Measurements from ENCODE around the gene DOCK8.
"Not testable (repeated sequence)": the region's sequence is repeated elsewhere in the genome, so short reads cannot be mapped to it uniquely, and the experiment has no call there.

Gene DOCK8

DNA sequence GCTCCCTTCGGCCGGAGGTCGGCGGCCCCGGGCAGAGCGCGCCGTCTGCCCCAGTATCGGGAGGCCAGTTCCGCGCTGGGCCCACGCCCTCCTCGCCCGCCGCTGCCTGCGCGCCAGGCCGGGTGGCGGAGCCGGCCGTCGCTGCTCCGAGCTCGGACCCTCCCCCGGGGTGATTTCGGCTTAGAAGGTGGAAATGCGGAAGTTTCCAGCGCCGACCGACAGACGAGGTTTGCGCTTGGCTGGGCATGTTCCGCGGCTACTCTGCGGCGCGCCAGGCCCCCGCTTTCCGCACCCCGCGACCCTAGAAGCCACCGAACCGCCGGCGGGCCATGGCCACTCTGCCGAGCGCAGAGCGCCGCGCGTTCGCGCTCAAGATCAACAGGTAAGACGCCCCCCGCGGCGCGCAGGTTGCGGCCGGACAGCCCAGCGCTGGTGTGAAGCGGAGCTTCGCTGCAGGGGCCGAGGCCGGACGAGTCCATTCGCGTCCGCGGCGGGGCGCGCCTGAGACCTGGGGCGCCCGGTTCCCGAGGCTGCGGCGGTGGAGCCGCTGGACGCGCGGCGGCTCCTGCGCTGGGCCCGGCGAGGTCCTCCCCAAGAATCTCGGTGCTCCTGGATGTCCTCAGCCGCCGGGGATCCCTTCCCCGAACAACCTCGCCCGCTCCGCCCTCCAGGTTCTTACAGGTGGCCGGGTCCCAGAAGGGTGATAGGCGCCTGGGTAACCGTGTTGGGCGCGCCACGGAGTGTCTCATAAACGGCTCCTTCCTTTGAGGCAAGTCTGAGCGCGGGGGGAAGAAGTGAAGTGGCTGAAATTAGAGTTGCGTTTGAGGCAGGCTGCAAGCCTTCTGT lies at the start of gene DOCK8:
Gene DOCK8, plus strand, starts transcription at position 218 of the 846 bp plus-strand sequence. Its CDS starts 112 bp downstream, at position 330.
- TF ChIP-seq, protein P1, sequence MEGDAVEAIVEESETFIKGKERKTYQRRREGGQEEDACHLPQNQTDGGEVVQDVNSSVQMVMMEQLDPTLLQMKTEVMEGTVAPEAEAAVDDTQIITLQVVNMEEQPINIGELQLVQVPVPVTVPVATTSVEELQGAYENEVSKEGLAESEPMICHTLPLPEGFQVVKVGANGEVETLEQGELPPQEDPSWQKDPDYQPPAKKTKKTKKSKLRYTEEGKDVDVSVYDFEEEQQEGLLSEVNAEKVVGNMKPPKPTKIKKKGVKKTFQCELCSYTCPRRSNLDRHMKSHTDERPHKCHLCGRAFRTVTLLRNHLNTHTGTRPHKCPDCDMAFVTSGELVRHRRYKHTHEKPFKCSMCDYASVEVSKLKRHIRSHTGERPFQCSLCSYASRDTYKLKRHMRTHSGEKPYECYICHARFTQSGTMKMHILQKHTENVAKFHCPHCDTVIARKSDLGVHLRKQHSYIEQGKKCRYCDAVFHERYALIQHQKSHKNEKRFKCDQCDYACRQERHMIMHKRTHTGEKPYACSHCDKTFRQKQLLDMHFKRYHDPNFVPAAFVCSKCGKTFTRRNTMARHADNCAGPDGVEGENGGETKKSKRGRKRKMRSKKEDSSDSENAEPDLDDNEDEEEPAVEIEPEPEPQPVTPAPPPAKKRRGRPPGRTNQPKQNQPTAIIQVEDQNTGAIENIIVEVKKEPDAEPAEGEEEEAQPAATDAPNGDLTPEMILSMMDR (IDR thresholded peaks at IDR 0.05; ENCODE audit: unreplicated experiment in 3 of 3): peak in 2 of 3 experiments; percentile 18 to 43
- Mint-ChIP-seq H3K4me3 (peak within 1 kb of the TSS; percentile 75 to 80 (median 77)), H3K9me3 (no peaks in the 10 kb centered on the region), H3K27me3 (ENCODE audit: low read depth) (peaks cover 45% of the 10 kb centered on the region), H3K4me1 (peaks cover 4% of the 10 kb centered on the region), H3K36me3 (ENCODE audit: low read depth) (no peaks in the 10 kb centered on the region), H3K27ac (peak within 1 kb of the TSS; percentile 48 to 91 (median 57))

DNA sequence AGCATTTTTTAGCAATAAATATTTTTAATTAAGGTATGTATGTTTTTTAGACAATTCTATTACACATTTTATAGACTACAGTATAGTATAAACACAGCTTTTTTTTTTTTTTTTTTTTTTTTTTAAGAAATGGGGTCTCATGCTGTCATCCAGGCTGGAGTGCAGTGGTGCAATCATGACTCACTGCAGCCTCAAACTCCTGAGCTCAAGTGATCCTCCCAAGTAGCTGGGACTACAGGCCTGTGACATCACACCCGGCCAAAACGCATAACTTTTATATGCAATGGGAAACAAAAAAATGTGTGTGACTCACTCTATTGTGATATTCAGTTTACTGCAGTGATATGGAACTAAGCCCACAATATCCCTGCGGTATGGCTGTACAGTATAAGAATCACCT lies 44.9 kb upstream of the DOCK8 start:
- H3K27ac Mint-ChIP-seq; H3K27me3 Mint-ChIP-seq (ENCODE audit: low read depth); H3K9me3 Mint-ChIP-seq; H3K36me3 Mint-ChIP-seq (ENCODE audit: low read depth); H3K4me3 Mint-ChIP-seq; H3K4me1 Mint-ChIP-seq: not testable (repeated sequence)

DNA sequence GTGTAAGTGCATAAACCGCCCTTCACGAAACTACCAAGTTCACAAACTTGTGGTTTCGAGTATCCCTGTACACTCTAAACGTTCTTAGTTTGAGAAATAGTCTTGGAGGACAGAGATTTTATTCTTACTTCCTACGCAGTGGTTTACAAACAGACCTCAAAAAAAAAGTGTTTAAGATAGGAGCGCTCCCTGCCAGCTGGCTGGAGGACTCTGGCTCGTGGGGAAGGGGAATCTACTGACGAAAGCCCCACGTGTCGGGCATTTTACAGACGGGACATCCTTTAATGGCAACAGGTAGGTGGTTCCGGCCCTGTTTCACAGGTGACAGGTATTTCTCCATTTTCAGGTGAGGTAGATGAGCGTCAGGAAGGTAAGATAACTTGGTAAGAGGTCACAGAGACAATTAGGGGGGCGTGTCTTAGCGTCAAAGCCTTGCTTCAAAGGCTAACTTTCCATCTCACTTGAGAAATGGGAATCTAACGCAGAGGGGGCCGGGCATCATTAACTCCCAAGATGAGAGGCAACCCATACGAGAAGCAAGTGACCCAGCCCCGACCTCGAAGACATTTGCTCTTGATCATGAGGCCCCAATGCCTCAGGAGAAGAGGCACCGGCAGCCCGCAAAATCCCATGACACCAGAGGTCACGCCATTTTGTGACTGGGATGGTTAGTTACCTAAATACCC lies 36.4 kb upstream of the DOCK8 start:
- H3K27ac Mint-ChIP-seq: peak overlapping the region in 1 of 3 experiments; percentile 46
- not testable (repeated sequence) for H3K9me3 Mint-ChIP-seq; H3K4me1 Mint-ChIP-seq; H3K27me3 Mint-ChIP-seq (ENCODE audit: low read depth); H3K36me3 Mint-ChIP-seq (ENCODE audit: low read depth)
- H3K4me3 Mint-ChIP-seq: peak overlapping the region; percentile 83 to 89 (median 83)

DNA sequence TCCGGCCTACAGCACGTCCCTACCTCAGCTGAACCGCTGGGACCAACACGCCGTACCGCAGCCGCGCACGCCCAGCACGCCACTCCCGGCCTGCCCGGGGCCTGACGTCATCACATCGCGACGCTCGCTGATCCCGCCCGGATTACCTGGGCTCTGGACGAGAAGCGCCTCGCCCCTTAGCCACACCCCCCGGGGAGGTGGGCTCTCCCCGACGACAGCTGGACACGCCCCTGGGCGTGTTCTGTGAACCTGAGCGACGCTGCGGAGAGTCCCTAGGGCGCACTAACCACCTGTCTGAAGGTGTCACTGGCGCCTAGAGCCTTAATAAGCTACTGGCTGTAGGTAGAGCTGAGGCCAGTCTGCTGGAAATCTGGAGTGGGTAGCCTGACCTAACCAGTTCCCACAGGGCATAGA lies 35.7 kb upstream of the DOCK8 start, which contains the start of gene ZNG1A:
Gene ZNG1A, minus strand, starts transcription at position 87 of the 414 bp plus-strand sequence. CDS start 87 bp downstream, outside the sequence.
- H3K36me3 Mint-ChIP-seq (ENCODE audit: low read depth); H3K27me3 Mint-ChIP-seq (ENCODE audit: low read depth); H3K9me3 Mint-ChIP-seq; H3K4me1 Mint-ChIP-seq: not testable (repeated sequence)
- Mint-ChIP-seq H3K27ac (peak within 1 kb of the TSS in 1 of 3 experiments; percentile 46), H3K4me3 (peak within 1 kb of the TSS; percentile 83 to 89 (median 83))

DNA sequence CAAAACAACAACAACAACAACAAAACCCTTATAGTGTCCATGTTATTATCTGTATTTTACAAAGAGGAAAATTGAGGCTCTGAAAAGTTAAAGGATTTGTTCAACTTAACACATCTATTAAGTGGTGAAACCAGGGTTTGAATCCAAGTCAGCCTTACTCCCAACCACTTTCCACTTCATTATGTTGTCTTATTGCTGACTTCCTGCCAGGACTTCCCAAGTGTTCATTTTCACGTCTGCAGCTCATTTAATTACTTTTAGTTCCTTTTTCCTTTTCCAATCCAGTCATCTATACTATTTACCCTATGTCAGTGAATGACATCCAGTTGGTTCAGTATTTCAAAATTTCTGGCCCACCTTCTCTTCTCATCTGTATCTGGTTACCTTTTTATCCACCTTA lies 15.1 kb upstream of the DOCK8 start:
- not testable (repeated sequence) for H3K27ac Mint-ChIP-seq; H3K4me1 Mint-ChIP-seq; H3K36me3 Mint-ChIP-seq (ENCODE audit: low read depth); H3K9me3 Mint-ChIP-seq; H3K4me3 Mint-ChIP-seq; H3K27me3 Mint-ChIP-seq (ENCODE audit: low read depth)

DNA sequence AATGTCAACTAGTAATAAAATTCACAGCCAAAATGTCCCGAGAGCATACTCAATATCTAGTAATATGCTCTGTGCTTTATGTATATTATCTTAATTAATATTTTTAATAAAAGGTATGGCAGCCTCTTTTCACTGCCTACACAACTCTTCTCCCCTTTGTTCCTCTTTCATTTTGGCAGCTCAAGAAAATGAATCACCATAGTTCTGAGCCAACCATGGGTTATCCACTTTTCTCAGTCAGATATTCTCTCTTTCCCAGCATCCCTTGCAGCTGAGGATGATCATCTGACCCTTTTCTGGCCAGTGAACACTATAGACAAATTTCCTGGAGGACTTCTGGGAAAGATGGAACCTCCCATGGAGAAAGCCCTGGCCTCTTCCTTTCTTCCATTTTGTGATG lies 8.2 kb upstream of the DOCK8 start:
- Mint-ChIP-seq H3K27me3 (ENCODE audit: low read depth) (peaks cover 16% of the 10 kb centered on the region), H3K9me3 (no peaks in the 10 kb centered on the region), H3K36me3 (ENCODE audit: low read depth) (no peaks in the 10 kb centered on the region), H3K4me1 (no peaks in the 10 kb centered on the region), H3K4me3 (no peak overlapping the region), H3K27ac (no peak overlapping the region)
- TF ChIP-seq, protein P1 (IDR thresholded peaks at IDR 0.05; ENCODE audit: unreplicated experiment in 3 of 3): no peak

DNA sequence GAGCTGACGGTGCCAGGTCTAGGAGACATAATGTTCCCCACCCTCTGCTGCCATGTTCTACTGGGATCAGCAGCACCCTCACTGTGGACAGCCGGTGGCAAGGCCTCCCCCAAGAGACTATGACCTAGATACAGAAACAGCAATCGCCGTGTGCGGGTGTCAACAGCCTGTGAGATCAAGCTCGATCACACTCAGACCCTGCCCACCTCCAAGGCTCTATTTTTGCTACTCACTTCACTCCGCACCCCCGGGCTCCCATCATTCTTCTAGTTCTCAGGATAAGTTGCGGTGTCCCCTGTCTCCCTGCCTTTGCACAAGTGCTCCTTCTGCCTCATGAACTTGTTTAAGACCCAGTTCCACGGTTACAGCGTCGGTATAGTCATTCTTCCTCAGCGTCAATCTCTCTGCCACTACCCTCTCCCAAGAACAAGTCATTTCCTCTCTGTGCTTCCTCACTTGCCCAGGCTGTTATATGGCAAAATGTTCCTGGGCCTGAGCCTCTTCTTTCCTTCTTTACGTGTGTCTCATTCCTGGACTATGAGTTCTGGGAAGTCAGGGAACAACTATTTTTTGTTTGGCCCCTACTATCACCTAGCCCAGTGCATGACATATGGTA lies 5.4 kb upstream of the DOCK8 start:
- Mint-ChIP-seq H3K9me3 (no peaks in the 10 kb centered on the region), H3K4me3 (no peak overlapping the region), H3K36me3 (ENCODE audit: low read depth) (no peaks in the 10 kb centered on the region), H3K27me3 (ENCODE audit: low read depth) (peaks cover 27% of the 10 kb centered on the region), H3K4me1 (no peaks in the 10 kb centered on the region), H3K27ac (no peak overlapping the region)
- TF ChIP-seq, protein P1 (IDR thresholded peaks at IDR 0.05; ENCODE audit: unreplicated experiment in 3 of 3): no peak
